Epithelial cell of prostate (primary cell): ENCODE results near the gene GPX4.
A peak's percentile ranks its signal among the peaks of the same experiment; 100 is the strongest.

Experiments used
- DNase-seq: peaks from one replicate; pipeline ENCODE4 v3.0.0-alpha.2; 2011; ENCODE audit warnings: low read depth, low spot score
- H3K27ac ChIP-seq: fragments of 450-650 bp; 2 replicates; pipeline ENCODE4 v1.5.1; 2017; ENCODE audit warnings: mild to moderate bottlenecking

The GPX4 gene

GRCh38 chr19:1145635-1146411 lies 42.0 kb downstream of the GPX4 start:
- H3K27ac ChIP-seq: no peak overlapping the region
- no peak for DNase-seq

- DNase-seq: no peak
- H3K27ac ChIP-seq: no peak overlapping the region
Measured at GRCh38 chr19:1146412-1146699, 42.6 kb downstream of the GPX4 start.

GRCh38 chr19:1146858-1147780 lies 43.3 kb downstream of the GPX4 start:
- DNase-seq: no peak
- H3K27ac ChIP-seq: no peak overlapping the region

GRCh38 chr19:1147934-1148549 lies 44.2 kb downstream of the GPX4 start:
- no peak overlapping the region for H3K27ac ChIP-seq
- no peak for DNase-seq

- no peak for DNase-seq
- no peak overlapping the region for H3K27ac ChIP-seq
Measured at GRCh38 chr19:1149259-1150045, 45.7 kb downstream of the GPX4 start.

GRCh38 chr19:1150333-1151036 lies 46.7 kb downstream of the GPX4 start:
- no peak overlapping the region for H3K27ac ChIP-seq
- no peak for DNase-seq

GRCh38 chr19:1151037-1151724 lies 47.4 kb downstream of the GPX4 start:
- no peak for DNase-seq
- no peak overlapping the region for H3K27ac ChIP-seq

GRCh38 chr19:1151917-1152587 lies 48.3 kb downstream of the GPX4 start:
- no peak overlapping the region for H3K27ac ChIP-seq
- DNase-seq: no peak

- H3K27ac ChIP-seq: peak overlapping the region; percentile 83
- no peak for DNase-seq
Measured at GRCh38 chr19:1153891-1154730, 50.3 kb downstream of the GPX4 start.

- peak overlapping the region; percentile 83 for H3K27ac ChIP-seq
- DNase-seq: no peak
Measured at GRCh38 chr19:1154731-1155351, 51.0 kb downstream of the GPX4 start.

- H3K27ac ChIP-seq: peak overlapping the region; percentile 83
- no peak for DNase-seq
Measured at GRCh38 chr19:1155352-1156304, 51.8 kb downstream of the GPX4 start.
